Epithelial cell of esophagus (primary cell): ENCODE results near the gene ARNT2.
"Not testable (repeated sequence)": the region's sequence is repeated elsewhere in the genome, so short reads cannot be mapped to it uniquely, and the experiment has no call there.

Experiments
- DNase-seq: peaks from one replicate; pipeline ENCODE4 v3.0.0; 2010; ENCODE audit warnings: low read depth
- H3K4me3 ChIP-seq: 2 replicates; pipeline ENCODE4 v1.5.1; 2011; ENCODE audit warnings: mild to moderate bottlenecking, low read length, control low read depth
- TF ChIP-seq, protein P1 (sequence below): IDR thresholded peaks from 2 replicates; pipeline ENCODE4 v1.5.1; 2011; ENCODE audit warnings: low read depth, mild to moderate bottlenecking, low read length, control low read depth, inconsistent platforms; ENCODE audit not compliant: insufficient read depth; ENCODE audit errors: missing control alignments

Gene ARNT2

DNA sequence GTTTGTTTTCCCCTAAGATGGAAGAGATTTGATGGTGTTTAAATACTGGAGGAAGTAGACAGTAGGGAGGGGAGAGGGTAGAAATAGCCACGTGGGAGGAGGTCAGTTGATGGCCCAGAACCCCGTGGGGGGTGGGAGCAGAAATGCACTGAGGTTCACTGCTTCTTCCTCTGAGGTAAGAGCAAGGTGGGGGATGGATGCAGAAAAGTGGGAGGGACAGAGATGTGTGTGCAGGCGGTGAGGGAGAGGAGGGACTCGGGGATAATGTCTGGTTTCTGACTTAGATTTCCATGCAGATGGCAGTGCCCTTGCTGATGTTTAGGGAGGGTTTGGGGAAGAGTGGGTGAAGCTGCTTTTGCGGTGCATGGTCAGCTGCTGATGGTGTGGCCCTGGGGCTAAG, 102.9 kb downstream of the ARNT2 start:
- DNase-seq, result no peak
- TF ChIP-seq, protein P1, sequence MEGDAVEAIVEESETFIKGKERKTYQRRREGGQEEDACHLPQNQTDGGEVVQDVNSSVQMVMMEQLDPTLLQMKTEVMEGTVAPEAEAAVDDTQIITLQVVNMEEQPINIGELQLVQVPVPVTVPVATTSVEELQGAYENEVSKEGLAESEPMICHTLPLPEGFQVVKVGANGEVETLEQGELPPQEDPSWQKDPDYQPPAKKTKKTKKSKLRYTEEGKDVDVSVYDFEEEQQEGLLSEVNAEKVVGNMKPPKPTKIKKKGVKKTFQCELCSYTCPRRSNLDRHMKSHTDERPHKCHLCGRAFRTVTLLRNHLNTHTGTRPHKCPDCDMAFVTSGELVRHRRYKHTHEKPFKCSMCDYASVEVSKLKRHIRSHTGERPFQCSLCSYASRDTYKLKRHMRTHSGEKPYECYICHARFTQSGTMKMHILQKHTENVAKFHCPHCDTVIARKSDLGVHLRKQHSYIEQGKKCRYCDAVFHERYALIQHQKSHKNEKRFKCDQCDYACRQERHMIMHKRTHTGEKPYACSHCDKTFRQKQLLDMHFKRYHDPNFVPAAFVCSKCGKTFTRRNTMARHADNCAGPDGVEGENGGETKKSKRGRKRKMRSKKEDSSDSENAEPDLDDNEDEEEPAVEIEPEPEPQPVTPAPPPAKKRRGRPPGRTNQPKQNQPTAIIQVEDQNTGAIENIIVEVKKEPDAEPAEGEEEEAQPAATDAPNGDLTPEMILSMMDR, result no peak
- no peak overlapping the region for H3K4me3 ChIP-seq

DNA sequence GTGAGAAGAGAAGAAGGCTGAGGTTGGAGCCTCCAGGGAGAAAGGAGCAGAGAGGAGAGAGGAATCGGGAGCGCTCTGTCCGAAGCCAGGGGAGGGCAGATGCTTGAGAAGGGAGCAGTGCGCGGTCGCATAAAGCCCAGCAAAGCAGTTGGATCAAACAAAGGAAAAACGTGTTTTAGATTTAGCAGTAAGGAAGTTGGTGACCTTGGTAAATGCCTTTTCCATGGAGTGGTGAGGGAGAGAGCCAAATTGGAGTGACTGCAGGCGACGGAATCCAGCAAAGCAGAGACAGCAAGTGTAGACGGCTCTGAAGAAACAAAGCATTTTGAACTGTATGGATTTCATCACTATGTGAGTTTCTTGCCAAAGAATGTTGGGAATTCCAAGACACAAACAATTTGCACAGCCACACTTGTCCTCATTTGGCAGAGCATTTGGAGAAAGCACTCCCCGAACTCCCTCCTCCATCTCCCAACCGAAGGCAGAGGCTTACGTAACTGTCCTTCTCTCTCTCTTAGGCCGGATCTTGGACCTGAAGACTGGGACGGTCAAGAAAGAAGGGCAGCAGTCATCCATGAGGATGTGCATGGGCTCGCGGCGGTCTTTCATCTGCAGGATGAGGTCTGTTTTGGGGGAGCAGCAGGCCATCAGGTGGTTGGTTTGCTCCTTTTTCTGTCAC, 103.6 kb downstream of the ARNT2 start:
- H3K4me3 ChIP-seq, result no peak overlapping the region
- DNase-seq, result peak; percentile 5
- TF ChIP-seq, protein P1, result no peak

DNA sequence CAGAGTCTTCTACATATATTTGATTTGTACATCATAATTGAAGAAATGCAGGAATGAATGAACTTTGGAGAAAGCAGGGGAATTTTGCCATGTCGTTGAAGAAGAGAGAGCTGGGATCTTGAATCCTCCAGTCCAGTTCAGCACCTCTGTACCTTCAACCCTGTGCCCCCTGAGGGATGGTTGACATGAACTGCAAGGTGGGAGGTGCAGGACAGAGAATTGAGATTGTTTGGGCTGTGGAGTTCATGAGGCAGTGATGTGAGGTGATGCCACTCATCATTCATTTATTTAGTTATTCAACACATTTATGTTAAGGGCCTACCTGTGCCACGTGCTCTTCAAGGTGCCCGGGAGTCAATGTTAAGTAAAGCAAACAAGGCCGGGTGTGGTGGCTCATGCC, 104.6 kb downstream of the ARNT2 start:
- DNase-seq, result no peak
- TF ChIP-seq, protein P1, result no peak
- no peak overlapping the region for H3K4me3 ChIP-seq

DNA sequence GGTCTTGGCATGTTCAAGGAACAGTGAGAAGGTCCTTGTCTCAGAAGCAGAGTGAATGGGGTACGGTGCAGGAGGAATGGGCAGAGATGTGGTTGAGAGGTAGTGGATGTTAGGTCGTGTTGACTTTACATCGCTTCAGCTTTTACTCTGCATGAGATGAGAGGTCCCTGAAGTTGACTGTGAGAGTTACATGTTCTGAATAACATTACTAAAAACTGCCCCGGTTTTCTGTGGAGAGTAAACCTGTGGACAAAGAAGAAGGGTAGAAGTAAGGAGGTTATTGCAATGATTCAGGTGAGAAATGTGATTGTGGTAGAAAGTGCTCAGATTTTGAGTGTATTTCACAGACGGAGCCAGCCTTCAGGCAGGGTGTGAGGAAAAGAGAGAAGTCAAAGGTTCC, 105.6 kb downstream of the ARNT2 start:
- TF ChIP-seq, protein P1, result no peak
- DNase-seq, result no peak

DNA sequence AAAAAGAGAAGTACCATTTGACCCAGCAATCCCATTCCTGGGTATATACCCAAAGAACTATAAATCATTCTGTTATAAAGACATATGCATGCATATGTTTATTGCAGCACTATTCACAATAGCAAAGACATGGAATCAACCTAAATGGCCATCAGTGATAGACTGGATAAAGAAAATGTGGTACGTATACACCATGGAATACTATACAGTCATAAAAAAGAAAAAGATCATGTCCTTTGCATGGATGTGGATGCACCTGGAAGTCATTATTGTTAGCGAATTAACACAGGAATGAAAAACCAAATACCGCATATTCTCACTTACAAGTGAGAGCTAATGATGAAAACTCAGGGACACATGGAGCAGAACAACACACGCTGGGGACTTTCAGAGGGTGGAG, 106.8 kb downstream of the ARNT2 start:
- not testable (repeated sequence) for H3K4me3 ChIP-seq

More for the DNA sequence above, 105.6 kb downstream of the ARNT2 start:
- H3K4me3 ChIP-seq, result no peak overlapping the region

DNA sequence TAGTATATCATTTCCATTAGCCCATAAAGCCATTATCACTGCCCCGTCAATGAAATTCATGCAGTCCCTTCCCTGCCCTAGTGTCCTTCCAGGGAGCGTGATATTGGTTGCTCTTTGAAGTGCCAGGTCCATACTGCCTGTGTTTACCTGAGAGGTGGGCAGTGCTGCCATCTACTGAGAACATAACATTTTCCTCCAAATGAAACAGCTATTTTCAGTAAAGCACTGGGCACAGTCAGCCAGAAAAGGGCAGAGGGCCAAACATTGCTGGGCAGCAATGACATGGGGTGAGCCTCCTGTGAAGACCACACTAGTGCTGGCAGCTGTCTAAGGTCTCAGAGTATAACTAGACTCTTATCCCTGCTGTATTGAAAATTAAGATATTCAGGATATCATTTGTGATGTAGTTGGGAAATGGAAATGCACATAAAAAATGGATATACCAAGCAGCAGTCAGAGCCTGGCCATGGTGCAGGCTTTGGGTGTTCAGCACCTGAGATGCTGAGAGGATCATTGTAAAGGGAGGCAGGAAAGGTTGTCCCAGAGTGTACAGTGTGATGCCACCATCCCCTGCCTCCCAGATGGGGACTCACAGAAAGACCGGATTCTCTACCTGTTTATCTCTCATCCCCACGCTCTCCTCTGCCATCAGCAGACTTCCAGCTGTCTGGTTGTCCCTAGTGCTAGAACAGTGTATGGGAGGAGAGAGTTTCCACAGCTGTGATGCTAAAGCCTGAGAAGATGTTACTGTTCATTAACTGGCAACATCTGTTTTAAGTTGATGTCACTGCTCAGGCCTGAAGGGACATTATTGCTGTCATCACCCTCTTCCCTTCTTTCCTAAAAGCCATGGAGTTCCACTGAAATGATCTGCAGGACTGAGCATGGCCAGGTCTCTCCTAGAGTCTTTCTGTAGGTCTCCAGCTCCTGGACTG, 108.8 kb downstream of the ARNT2 start:
- peak; percentile 50 for DNase-seq
- TF ChIP-seq, protein P1, result peak; percentile 30
- no peak overlapping the region for H3K4me3 ChIP-seq

More for the DNA sequence above, 106.8 kb downstream of the ARNT2 start:
- not testable (repeated sequence) for DNase-seq

DNA sequence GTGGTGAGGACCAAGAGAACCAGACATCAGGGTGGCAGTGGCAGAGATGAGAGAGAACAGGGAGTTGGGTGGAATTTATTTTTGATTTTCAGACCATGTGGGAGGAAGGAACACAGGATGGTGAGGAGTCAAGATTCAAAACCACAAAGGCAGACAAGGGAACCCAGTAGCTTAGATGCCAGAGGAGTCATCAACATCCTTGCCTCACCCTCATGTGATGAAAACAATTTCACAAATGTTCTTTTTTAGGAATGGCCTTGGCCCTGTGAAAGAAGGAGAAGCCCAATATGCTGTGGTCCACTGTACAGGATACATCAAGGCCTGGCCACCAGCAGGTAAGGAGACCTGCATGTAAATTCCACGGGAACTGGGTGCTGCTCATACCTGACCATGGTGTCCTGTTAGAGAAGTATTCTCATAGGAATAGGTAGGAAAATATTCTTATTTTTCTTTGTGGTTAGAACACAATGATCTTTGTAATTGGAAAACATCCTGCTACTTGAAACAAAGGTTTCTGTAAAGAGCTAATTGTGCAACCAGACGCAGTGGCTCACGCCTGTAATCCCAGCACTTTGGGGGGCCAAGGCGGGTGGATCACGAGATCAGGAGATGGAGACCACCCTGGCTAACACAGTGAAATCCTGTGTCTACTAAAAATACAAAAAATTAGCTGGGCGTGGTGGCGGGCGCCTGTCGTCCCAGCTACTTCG, 110.0 kb downstream of the ARNT2 start:
- no peak overlapping the region for H3K4me3 ChIP-seq
- DNase-seq, result no peak
- TF ChIP-seq, protein P1, result no peak
